H1 (cell line): ENCODE measurements around the gene MYF5. TPM values are rescaled to one million over a fixed set of nuclear protein-coding genes. Genes with fewer than 3 reads are reported as not detected.

Source experiments
- CTCF ChIA-PET: fragments of 300-600 bp; sonication (Branson Sonifier 250); formaldehyde crosslinking; loops from one replicate; lab custom pipeline; 2021; ENCODE audit not compliant: partially characterized antibody; lab: Charles Lee
- POLR2A ChIA-PET: fragments of 300-600 bp; sonication (Branson Sonifier 250); formaldehyde crosslinking; loops from one replicate; lab custom pipeline; 2021; ENCODE audit warnings: inconsistent platforms; ENCODE audit not compliant: partially characterized antibody; lab: Charles Lee
- DNase-seq, 2 experiments: peaks; one replicate each; pipeline versions ENCODE4 v3.0.0 to v3.0.0-alpha.2; 2010 to 2022; ENCODE audit warnings: low spot score in 2 of 2, low read depth in 1 of 2, mixed read lengths in 1 of 2
- FAIRE-seq: peaks from 2 replicates; lab custom pipeline; 2011; peaks lifted over from hg19 to GRCh38; lab: Jason Lieb, UNC
- H2AFZ ChIP-seq: 2 replicates; pipeline ENCODE4 v1.8.1; 2012; ENCODE audit warnings: low read length, inconsistent platforms
- H2AK5ac ChIP-seq: 2 replicates; pipeline ENCODE4 v1.6.1; 2013; ENCODE audit warnings: low read depth, low read length
- H2BK120ac ChIP-seq: replicated peaks from 2 replicates; pipeline ENCODE3; 2013; ENCODE audit warnings: low read depth, low read length, inconsistent platforms
- H2BK12ac ChIP-seq: 2 replicates; pipeline ENCODE4 v1.6.1; 2013; ENCODE audit warnings: low read depth, low read length
- H2BK15ac ChIP-seq: 2 replicates; pipeline ENCODE4 v1.6.1; 2013; ENCODE audit warnings: low read length
- H2BK20ac ChIP-seq: 2 replicates; pipeline ENCODE4 v1.6.1; 2013; ENCODE audit warnings: low read length
- H2BK5ac ChIP-seq: 2 replicates; pipeline ENCODE4 v1.6.1; 2013; ENCODE audit warnings: low read depth, low read length
- H3K14ac ChIP-seq: 2 replicates; pipeline ENCODE4 v1.6.1; 2013; ENCODE audit warnings: inconsistent platforms; ENCODE audit not compliant: insufficient read length
- H3K18ac ChIP-seq: 2 replicates; pipeline ENCODE4 v1.6.1; 2013; ENCODE audit warnings: low read length; ENCODE audit errors: extremely low read depth
- H3K23ac ChIP-seq: 2 replicates; pipeline ENCODE4 v1.6.1; 2013; ENCODE audit warnings: inconsistent platforms; ENCODE audit not compliant: insufficient read length
- H3K23me2 ChIP-seq: 2 replicates; pipeline ENCODE4 v1.6.1; 2013; ENCODE audit warnings: low read depth, low read length
- H3K27ac ChIP-seq: 2 replicates; pipeline ENCODE4 v1.6.1; 2011; ENCODE audit warnings: low read depth, low read length, inconsistent platforms
- H3K27me3 ChIP-seq, 4 experiments: replicated peaks in 1 of 4; 1 replicate in 1 of 4; 2 replicates in 3 of 4; pipeline versions ENCODE4 v1.6.1 to v1.8.1; 2011 to 2013; ENCODE audit warnings: low read length in 3 of 4, mild to moderate bottlenecking in 3 of 4, inconsistent platforms in 2 of 4, mixed read lengths in 2 of 4, moderate library complexity in 1 of 4; ENCODE audit not compliant: control insufficient read depth in 3 of 4, insufficient read depth in 3 of 4; ENCODE audit errors: extremely low read depth in 1 of 4
- H3K36me3 ChIP-seq, 4 experiments: 2 replicates each; pipeline versions ENCODE4 v1.6.1 to v1.8.1; 2011 to 2013; ENCODE audit warnings: mild to moderate bottlenecking in 4 of 4, low read length in 3 of 4, moderate library complexity in 2 of 4, control low read depth in 1 of 4, inconsistent platforms in 1 of 4; ENCODE audit not compliant: insufficient read depth in 4 of 4, control insufficient read depth in 2 of 4
- H3K4ac ChIP-seq: replicated peaks from 2 replicates; pipeline ENCODE3; 2013; ENCODE audit warnings: low read length, low read depth, mixed read lengths, inconsistent platforms; ENCODE audit not compliant: insufficient read length
- H3K4me1 ChIP-seq, 4 experiments: replicated peaks in 1 of 4; 1 replicate in 1 of 4; 2 replicates in 3 of 4; pipeline versions ENCODE4 v1.6.1 to v1.8.1; 2011 to 2013; ENCODE audit warnings: low read length in 3 of 4, inconsistent platforms in 2 of 4, mixed read lengths in 1 of 4; ENCODE audit not compliant: insufficient read depth in 4 of 4, control insufficient read depth in 3 of 4
- H3K4me2 ChIP-seq, 2 experiments: 2 replicates each; pipeline versions ENCODE4 v1.6.1 to v1.8.1; 2011 to 2013; ENCODE audit warnings: low read depth in 2 of 2, low read length in 2 of 2, control low read depth in 1 of 2, inconsistent platforms in 1 of 2, mild to moderate bottlenecking in 1 of 2; ENCODE audit not compliant: insufficient read depth in 1 of 2
- H3K4me3 ChIP-seq, 4 experiments: fragments of 200-600, 300-600 bp in 1 of 4; sonication (generic), shearing (Covaris generic), sonication (Bioruptor Twin) in 1 of 4; 2 replicates each; pipeline versions ENCODE4 v1.5.1 to v1.8.1; 2011 to 2016; ENCODE audit warnings: low read length in 4 of 4, low read depth in 3 of 4, control low read depth in 2 of 4, inconsistent platforms in 2 of 4, mild to moderate bottlenecking in 2 of 4, mixed read lengths in 1 of 4, moderate library complexity in 1 of 4; ENCODE audit not compliant: insufficient read depth in 2 of 4; ENCODE audit errors: extremely low read depth in 1 of 4
- H3K56ac ChIP-seq: replicated peaks from 2 replicates; pipeline ENCODE3; 2013; ENCODE audit warnings: low read depth, mild to moderate bottlenecking, mixed read lengths, low read length, inconsistent platforms; ENCODE audit not compliant: insufficient read length
- H3K79me1 ChIP-seq: 2 replicates; pipeline ENCODE4 v1.6.1; 2013; ENCODE audit warnings: low read depth, low read length, control low read depth
- H3K79me2 ChIP-seq, 2 experiments: 2 replicates each; pipeline versions ENCODE4 v1.6.1 to v1.8.1; 2012 to 2013; ENCODE audit warnings: low read length in 2 of 2, mild to moderate bottlenecking in 2 of 2, inconsistent platforms in 1 of 2; ENCODE audit not compliant: insufficient read depth in 2 of 2, control insufficient read depth in 1 of 2
- H3K9ac ChIP-seq, 4 experiments: replicated peaks in 1 of 4; 1 replicate in 1 of 4; 2 replicates in 3 of 4; pipeline versions ENCODE4 v1.6.1 to v1.8.1; 2011 to 2013; ENCODE audit warnings: low read depth in 3 of 4, low read length in 3 of 4, control low read depth in 2 of 4, mild to moderate bottlenecking in 2 of 4, moderate library complexity in 2 of 4, inconsistent platforms in 1 of 4; ENCODE audit errors: extremely low read depth in 1 of 4
- H3K9me3 ChIP-seq, 2 experiments: 2 replicates each; pipeline versions ENCODE4 v1.6.1 to v1.8.1; 2012 to 2013; ENCODE audit warnings: mild to moderate bottlenecking in 2 of 2, moderate library complexity in 2 of 2, control low read depth in 1 of 2, inconsistent platforms in 1 of 2, low read depth in 1 of 2, low read length in 1 of 2, mixed read lengths in 1 of 2; ENCODE audit not compliant: insufficient read depth in 2 of 2
- H4K20me1 ChIP-seq, 2 experiments: replicated peaks in 1 of 2; 2 replicates each; pipeline versions ENCODE3 to v1.8.1; 2011 to 2013; ENCODE audit warnings: inconsistent platforms in 2 of 2, low read length in 2 of 2, mild to moderate bottlenecking in 1 of 2; ENCODE audit not compliant: insufficient read depth in 2 of 2, control insufficient read depth in 1 of 2
- H4K5ac ChIP-seq: 2 replicates; pipeline ENCODE4 v1.6.1; 2013; ENCODE audit warnings: low read length, low read depth, mixed read lengths, inconsistent platforms; ENCODE audit not compliant: insufficient read length
- H4K8ac ChIP-seq: 2 replicates; pipeline ENCODE4 v1.8.0; 2013; ENCODE audit warnings: mild to moderate bottlenecking, moderate library complexity, low read length, inconsistent platforms; ENCODE audit not compliant: insufficient read depth; ENCODE audit errors: extremely low read depth
- H4K91ac ChIP-seq: replicated peaks from 2 replicates; pipeline ENCODE3; 2013; ENCODE audit warnings: low read length, mixed read lengths, inconsistent platforms; ENCODE audit not compliant: insufficient read length
- CBX5 ChIP-seq: fragments of 300-800, 300-1000 bp; sonication (generic); IDR thresholded peaks from 2 replicates; pipeline ENCODE4 v1.7.1; 2016; ENCODE audit warnings: antibody characterized with exemption, low read length, low read depth
- GTF2F1 ChIP-seq: IDR thresholded peaks from 2 replicates; pipeline ENCODE4 v1.6.1; 2012; ENCODE audit warnings: low read depth, low read length, improper control_type of control experiment, borderline replicate concordance
- JUN ChIP-seq: IDR thresholded peaks from 2 replicates; pipeline ENCODE4 v1.6.1; 2011; ENCODE audit warnings: low read depth, mild to moderate bottlenecking, improper control_type of control experiment, low read length
- TAF7 ChIP-seq: optimal IDR thresholded peaks from 2 replicates; pipeline ENCODE3; 2011; ENCODE audit warnings: low read depth, mild to moderate bottlenecking, inconsistent platforms, low read length, moderate library complexity, borderline replicate concordance
- WGBS, 2 experiments: shearing (Covaris generic) in 1 of 2; methylation state at CpG; one replicate each; pipeline versions ENCODE4 v1.1.6 to v1.1.7; 2013 to 2015; ENCODE audit warnings: low lambda C conversion rate in 2 of 2, mixed read lengths in 2 of 2, inconsistent platforms in 1 of 2, low coverage in 1 of 2, missing lambda C conversion rate in 1 of 2; ENCODE audit not compliant: insufficient replicate concordance in 2 of 2, insufficient coverage in 1 of 2, insufficient read length in 1 of 2; ENCODE audit errors: extremely low coverage in 1 of 2, missing lambda C conversion rate in 1 of 2; 5-methylcytosine and 5-hydroxymethylcytosine counted together
- polyA plus RNA-seq, 7 experiments: library from polyadenylated mRNA; depleted of rRNA in 3 of 7; stranded (reverse) in 5 of 7; unstranded in 2 of 7; fragments of >200 nt in 5 of 7; fragments of 200-250 nt in 2 of 7; gene quantifications; 1 replicate in 5 of 7; 2 replicates in 1 of 7; 4 replicates in 1 of 7; pipeline versions ENCODE4 v1.2.1 to v1.2.3, GENCODE V29; 2011 to 2013; ENCODE audit warnings: missing spikeins in 2 of 7, mixed read lengths in 2 of 7
- total RNA-seq: library from RNA; stranded (reverse); fragmentation: NEBNext Ultra II Directional; extraction: Animal tissue kit (Norgen Biotek cat#: 25700); gene quantifications from 2 replicates; pipeline ENCODE4 v1.2.1, GENCODE V29; 2021

Gene MYF5
- total and polyA plus RNA-seq, 2 of the 8 experiments (the other 6 are each of a cell fraction or from before 2014, with no cell fraction given) = 0.09 TPM; not detected in 1

DNA sequence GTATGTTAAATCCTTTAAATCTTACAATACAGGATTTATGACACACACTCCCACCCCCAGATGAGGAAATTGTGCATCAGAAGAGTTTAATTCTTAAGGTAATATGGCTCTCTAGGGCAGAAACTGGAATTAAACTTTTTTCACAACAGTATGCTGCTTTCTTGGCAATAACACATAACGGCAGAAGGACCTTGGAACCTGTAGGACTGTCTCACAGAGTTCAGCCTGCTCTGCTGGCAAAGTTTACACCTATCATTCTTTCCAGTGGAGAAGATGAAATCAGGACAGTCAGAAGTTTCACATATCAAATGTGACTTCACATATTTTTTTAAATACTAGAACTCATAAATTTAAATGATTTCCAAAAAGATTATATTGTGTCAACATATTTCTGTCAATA, 39.9 kb upstream of the MYF5 start:
- H3K27ac ChIP-seq = no peak overlapping the region
- H3K23ac ChIP-seq = no peak overlapping the region
- WGBS, 2 experiments = 96% methylated on average over 1 of the region's 1 CpG; no CpG with 5 or more reads in 1 of the 2 experiments
- ChIA-PET CTCF (interaction anchor here (0.5 to 0.9 kb wide), 2 partner anchors 104 to 204 kb away, joined by 3 read pairs; no protein-coding TSS in a partner anchor), POLR2A (no interaction called here)
- no peak overlapping the region for H2BK5ac ChIP-seq
- H3K79me2 ChIP-seq = no peaks in the 10 kb centered on the region
- no peak overlapping the region for H2BK12ac ChIP-seq
- H3K36me3 ChIP-seq = no peaks in the 10 kb centered on the region
- no peak overlapping the region for H3K9ac ChIP-seq
- no peak overlapping the region for H3K4ac ChIP-seq
- no peak overlapping the region for H2AFZ ChIP-seq
- no peak for TF ChIP-seq GTF2F1
- TF ChIP-seq TAF7 = no peak
- TF ChIP-seq JUN = no peak
- no peak for TF ChIP-seq CBX5
- no peak overlapping the region for H3K56ac ChIP-seq
- no peak overlapping the region for H4K5ac ChIP-seq
- H3K79me1 ChIP-seq = no peaks in the 10 kb centered on the region
- no peaks in the 10 kb centered on the region for H4K20me1 ChIP-seq
- DNase-seq = no peak
- FAIRE-seq = no peak
- no peak overlapping the region for H3K4me3 ChIP-seq
- no peak overlapping the region for H4K8ac ChIP-seq
- H3K23me2 ChIP-seq = no peaks in the 10 kb centered on the region
- no peak overlapping the region for H3K14ac ChIP-seq
- no peak overlapping the region for H2BK20ac ChIP-seq
- H3K18ac ChIP-seq = no peak overlapping the region
- H2BK15ac ChIP-seq = no peak overlapping the region
- H3K4me2 ChIP-seq = no peak overlapping the region
- H2AK5ac ChIP-seq = no peak overlapping the region
- no peaks in the 10 kb centered on the region for H3K9me3 ChIP-seq
- H3K27me3 ChIP-seq = no peaks in the 10 kb centered on the region
- H4K91ac ChIP-seq = no peak overlapping the region
- no peak overlapping the region for H2BK120ac ChIP-seq
- H3K4me1 ChIP-seq = no peaks in the 10 kb centered on the region
